ENCODE data around the gene NPR2.

Gene NPR2

DNA sequence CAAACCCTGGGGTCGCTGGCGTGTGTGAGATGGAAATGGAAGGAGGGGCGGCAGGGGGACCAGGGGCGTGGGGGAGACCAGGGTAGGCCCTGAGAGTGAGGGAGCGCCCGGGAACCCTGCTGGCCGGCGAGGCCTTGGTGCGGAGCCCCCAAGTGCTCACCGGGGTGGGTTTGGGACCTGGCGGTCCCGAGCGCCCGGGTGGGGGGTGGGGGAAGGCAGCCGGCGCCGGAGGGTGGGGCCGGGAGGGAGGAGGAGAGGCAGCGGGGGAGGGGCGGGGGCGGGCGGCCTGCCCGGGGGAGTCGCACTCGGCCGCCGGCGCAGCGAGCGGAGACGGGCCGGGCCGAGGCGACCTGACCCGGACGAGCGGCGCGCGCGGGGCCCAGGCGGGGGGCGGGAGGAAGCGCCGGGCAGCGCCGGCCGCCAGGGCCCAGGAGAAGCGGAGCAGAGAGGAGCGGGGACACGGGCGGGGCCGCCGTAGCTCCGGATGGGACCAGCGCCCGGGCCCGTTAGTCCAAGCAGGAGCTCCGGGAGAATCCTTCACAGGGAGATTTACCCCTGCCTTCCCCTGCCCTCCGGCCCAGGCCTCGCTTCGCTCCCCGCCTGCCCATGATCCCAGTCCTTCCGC lies at the start of gene NPR2:
NPR2 (plus strand) TSS at position 295 of the 625 bp plus-strand sequence. CDS start 818 bp downstream, outside the sequence.
- no peak for DNase-seq

DNA sequence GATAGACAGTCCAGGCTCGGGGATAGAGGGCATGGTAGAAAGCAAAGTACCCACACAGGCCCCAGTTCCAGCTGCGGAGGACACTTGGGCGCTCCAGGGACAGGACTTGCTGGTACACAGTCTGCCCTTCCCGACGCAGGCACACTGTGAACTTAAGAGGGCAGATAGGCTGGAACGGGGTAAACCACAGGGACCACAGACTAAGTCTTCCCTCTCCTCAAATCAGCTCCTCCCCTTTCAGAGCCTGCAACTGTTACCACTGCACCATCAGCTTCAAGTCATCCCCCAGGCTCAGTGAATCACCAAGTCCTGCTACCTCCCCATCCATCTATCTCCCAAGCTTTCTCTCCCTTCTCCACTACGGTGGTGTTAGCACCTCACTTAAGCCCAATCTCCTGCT lies 49.7 kb upstream of the NPR2 start:
- no peak for DNase-seq

DNA sequence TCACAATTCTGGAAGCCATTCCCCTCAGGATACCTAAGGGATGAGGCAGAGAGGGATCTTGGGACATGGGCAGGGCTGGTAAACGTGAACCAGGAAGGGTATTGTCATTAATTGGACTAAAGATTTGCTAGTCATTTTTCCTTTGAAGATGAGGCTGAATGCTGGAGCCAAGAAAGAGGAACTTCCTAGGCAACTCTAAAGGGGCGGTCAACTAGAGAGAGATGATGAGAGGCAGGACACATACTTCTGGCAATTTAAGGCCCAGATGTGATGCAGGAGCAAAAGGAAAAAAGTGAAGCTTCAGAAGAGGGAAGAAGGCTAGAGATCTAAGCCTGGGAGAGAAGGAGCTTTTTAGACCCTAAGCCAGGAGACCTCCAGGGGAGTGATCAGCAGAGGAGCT lies 47.9 kb upstream of the NPR2 start:
- DNase-seq, result no peak

DNA sequence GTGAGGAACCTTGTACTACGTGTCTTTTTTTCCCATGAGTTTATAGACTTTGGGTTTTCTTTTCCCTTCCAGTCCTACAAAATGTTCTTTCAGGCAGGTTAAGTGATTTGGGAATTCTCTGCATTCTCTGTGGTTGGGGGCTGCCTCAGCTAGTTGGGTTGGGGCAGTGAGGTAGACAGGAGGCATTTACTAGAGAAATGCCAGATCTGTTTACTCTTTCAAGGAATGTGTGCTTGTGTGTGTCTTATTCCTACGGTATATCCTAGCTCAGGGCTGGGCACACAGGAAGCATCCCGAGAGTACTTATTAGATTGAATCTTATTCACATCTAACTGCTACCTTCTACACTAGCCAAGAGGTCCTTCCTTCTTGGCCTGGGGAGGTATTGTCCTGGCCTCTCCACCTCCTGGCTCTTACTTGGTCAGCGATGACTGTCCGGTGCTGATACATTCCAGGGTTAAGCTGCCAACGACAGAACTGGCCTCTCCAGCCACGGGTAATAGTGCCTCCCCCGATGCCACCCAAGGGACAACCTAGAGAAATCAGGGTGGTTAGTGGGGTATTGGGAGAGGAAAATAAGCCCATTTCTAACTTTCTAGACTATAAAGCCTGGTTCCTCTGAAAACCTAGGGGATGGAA lies 47.4 kb upstream of the NPR2 start:
- DNase-seq, result no peak

DNA sequence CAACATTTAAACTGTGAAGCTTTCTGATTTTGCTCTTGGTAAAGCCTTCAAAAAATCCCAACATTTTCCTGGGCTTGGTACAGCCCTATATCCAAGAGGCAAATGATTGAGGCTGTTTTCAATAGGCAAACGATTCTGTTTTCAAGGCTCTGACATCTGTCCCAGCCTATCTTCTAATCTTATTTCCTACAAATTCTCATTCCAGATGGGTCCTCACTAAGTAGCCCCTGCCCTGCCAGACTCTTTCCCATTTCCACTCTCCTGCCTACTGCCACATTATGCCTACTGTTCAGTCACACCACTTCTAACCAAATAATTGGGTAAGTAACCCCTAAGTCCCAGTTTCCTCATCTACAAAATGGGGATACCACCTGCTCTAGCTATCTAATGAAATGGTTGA lies 45.8 kb upstream of the NPR2 start:
- no peak for DNase-seq

DNA sequence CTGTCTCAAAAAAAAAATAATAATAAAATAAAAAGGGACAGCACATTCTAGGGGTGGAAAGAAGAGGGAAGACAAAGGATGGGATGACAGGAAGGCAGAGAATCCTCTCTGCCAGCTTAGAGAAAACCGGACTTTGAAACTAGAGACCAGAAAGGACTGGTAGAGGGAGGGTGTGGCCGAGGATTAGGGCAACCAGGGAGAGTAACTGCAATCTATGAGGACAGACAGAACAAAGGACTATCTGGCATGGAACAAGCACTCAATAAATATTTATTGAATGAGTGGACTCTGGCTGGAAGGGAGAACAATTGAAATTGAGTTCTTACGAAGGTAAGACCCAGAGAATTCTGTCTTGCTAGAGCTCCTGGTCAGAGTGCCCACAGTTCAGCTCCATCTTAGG lies 44.8 kb upstream of the NPR2 start:
- no peak for DNase-seq

DNA sequence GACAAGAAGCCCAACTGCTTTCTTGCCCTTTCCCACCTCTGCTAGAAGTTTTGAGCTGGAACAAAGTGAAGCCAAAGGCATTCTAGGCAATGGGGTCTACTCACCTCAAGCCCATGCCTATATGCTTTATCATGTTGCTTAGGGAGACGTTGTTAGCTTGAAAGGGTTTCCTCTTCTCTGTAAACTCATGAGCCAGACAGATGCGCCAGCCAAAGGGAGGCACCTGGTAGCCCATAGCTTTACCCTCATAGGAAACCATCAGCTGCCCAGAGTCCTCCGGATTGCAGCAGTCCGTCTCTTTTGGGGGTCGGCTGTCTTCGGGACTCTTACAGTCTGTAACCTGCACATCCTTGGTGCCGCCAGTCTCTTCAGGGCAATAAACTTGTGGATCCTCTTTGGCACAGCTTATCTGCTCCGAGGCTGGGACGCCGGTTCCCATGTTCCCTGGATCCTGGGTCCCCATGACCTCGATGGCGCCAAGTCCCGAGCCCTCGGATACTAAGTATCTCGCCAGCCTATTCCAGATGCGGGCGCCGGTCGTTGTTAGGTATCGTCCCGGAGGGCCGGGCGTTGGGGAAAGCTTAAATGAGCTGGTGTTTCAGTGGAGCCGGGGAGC lies 43.0 kb upstream of the NPR2 start:
- DNase-seq, result no peak

DNA sequence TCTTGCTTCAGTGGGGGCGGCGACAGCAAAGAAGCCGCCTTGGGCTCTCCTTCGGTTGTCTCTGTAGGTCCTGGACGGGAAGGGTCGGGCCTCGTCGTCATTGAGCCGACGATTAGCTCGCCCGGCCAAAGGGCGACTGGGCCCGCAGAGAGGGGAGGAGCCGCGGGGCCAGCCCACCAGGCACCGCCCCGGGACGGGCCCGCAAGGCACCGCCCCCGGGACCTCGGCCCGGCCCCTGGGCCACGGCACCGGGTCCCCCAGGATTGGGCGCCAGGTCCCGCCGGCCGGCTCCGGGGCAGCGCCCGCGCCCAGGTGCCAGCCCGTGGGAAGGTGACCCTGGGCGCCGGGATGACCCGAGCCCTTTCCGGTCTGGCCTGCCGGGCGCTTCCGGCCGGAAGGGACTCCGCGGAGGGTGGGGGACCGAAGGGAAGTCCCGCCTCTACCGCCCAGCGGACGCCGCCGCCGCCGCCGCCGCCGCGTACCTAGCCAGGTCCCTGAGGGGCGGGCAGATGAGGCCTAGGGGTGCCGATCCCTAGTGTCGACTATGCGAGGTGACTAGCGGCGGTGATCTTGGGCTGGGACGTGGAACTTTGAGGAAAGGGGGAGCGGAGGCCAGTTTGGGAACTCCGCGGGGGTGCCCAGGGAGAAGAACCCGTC lies 42.4 kb upstream of the NPR2 start, which contains the start of the genes GBA2 and RGP1:
GBA2 (minus strand) TSS at position 371 of the 657 bp plus-strand sequence. CDS start 524 bp downstream, outside the sequence.
RGP1 (plus strand) TSS at position 430 of the 657 bp plus-strand sequence. CDS start 469 bp downstream, outside the sequence.
- DNase-seq, result peak; percentile 64 to 67

DNA sequence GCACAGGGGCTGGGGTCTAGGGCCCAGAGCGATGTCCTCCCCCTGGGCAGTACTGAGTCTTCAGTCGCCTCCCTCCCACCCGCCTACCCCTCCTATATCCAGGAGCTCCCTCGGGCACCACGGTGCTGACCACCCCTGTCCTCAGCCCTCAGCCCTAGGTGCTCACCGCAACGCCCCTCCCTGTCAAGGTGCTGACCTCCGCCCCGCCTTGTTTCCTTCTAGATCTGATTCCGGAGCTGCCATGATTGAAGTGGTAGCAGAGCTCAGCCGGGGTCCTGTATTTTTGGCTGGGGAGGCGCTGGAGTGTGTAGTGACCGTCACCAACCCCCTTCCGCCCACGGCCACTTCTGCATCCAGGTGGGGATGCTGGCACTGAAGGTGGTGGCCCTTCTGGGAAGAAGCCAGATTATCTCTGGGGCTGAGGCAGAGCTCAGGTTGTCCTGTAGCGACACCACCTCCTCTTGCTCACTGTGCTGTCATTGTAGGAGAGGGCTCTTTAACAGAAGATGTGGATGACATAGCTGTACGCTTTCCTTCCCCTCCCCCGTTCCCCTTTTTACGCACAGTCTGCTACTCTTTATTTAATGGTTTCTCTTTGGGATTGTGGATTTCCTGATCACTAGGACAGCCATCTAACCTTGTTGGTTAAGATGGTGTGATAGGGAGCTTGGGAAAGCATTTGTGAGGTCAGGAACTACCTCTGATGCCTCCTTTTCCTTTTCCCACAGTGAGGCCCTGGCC lies 41.7 kb upstream of the NPR2 start:
- peak in 1 of 2 donors; percentile 25 for DNase-seq

DNA sequence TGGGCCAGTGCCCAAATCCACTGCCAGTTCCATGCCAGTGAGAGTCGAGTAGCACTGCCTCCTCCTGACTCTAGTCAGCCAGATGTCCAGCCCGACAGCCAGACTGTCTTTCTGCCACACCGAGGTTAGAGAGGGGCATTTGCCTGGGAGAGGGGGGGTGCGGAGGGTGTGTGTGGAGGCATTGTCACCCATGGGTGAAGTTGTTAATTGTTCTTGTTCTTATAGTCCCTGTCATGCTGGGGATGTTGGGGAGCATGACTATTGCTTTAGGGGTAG lies 41.2 kb upstream of the NPR2 start:
- DNase-seq, result no peak

DNA sequence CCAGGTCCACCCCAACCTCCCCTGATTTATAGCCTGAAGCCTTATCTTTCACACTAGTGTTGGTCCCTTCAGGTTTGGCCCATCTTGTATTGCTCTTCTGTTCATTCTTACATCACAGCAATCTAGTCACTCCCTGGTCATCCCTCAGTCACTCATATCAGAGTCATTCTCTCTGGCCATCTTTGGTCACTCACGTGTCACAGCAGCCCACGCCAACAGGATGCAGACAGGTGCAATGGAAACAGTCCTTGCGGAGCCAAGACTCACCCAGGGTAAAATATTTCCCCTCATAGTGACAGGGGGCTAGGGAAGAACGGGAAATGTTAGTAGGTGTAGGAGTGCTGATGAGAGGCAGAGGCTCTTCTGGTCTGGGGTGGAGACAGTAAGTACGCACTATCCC lies 37.9 kb upstream of the NPR2 start:
- no peak for DNase-seq

DNA sequence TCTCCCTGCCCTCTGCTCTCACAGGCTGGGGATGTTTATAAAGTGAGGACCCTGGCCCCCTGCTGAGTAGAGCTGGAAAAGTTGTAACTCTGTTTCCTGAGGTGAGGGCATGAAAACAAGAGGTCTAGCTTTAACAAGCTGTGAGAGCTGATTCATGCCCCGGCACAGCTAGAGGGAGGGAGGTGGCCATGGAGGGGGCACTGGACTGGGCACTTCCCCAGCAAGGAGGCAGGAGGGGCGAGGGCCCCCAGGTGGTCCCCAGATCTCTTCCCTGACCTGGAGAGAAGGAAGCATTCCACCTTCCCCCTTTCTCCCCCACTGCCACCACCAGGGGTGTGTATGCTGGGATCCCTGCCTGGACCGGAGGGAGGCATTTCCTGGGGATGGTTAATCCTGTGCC lies 37.1 kb upstream of the NPR2 start, which contains the start of gene MSMP:
MSMP (minus strand) TSS at position 13 of the 400 bp plus-strand sequence. CDS start 147 bp downstream, outside the sequence.
- no peak for DNase-seq

DNA sequence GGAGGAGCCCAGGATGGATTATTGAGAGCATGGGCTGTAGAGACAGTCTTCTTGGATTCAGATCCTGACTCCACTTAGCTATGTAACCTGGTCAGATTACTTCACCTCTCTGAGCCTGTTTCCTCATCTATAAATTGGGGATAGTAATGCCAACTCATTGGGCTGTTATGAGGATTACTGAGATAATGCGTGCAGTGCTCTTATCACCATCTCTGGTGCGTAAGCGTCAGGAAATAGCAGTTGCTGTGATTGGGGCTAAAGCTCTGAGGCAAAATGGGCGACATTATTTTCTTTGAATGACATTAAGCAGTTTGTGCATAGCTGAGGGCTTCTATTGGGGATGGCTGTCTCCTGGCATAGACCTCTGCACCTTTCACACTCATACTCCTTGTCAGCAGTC lies 36.3 kb upstream of the NPR2 start:
- DNase-seq, result no peak

DNA sequence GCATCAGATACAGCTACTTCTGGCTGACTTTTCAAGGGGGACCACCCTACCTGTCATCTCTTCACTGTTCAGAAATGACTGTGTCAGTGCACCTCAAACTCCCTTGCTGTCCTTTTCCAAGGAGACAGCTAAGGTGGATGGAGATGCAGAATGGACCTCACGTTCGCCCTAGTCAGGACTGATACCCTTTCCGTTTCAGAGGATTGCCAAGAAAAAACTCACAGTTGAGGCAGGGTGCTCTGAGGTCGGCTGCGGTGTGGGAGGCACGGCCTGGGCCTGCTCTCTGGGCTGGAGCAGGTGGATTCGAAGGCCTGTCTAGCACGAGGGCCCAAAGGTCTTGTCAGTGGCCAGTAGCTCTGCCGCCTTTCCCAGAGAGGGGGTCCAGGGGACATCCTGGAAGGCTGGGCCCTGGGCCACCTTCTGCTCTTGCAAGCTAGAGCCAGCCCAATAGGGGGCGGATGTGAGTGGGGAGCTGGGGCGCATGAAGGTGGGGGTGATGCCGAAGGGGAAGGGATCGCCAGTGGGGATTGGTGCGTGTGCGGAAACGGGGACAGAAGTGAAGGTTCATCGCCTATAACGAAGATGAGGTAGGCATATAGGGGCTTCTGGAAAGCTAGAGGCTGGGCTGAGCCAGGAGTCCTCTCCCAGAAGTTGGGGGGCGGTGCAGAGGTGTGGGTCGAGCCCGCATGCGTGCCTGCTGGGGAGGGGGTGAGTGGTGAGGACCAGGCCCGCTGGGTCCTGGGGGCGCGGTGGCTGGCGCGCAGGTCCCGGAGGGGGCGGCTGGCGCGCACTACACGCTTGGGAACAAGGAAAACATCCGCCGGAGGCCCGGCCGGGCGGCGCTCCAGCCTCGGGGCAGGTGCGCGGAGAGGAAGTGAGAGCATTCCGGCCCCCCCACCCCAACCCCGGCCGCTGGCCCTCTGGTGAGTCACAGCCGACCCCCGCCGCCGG lies 34.8 kb upstream of the NPR2 start:
- peak; percentile 78 to 79 for DNase-seq

DNA sequence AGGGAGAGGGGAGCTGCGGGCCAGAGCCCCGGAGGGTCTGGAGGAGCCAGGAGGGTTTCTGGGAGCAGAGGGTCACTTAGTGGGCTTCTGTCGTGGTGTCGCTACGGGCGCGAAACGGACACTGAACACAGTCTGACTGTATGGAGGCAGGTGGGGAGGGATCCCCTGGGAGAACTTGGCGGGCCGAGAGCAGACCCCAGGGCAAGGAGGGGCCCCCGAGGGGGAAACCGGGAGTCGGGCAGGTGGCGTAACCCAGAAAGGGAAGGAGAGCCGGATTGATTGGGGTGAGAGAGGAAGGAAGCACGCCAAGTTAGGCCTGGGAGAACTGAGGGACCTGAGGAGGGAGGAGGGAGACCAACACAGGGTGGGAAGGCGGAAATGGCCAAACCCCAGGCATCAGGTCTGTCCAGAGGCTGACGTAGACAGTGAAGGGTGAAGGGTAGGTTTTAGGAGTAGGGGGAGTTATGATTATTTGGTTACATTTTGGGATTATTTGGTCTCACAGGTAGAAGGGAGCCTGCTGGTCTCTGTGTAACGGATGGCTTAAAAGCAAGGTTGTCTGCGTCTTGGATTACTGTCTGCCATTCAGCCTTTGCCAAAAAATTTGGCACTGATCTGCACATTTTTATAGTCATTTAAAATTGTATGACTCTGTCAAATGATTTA lies 34.0 kb upstream of the NPR2 start:
- peak; percentile 26 to 43 for DNase-seq

DNA sequence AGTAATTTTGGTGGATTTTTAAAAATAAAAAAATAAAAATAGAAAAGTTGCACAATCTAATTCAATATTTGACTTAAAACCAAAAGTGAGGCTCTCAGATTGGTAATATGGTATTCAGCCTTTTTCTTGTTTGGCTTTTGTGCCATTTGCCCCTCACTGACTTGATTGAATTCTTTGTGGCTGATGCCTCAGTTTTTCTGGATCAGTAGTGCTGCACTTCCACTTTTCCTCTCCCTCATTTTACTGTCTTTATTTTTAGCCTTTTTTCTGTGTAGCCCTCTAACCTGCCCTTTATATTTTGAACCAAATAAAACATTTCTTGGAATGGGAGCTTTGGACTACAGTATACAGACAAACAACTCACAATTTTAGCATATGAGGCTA lies 33.5 kb upstream of the NPR2 start:
- DNase-seq, result no peak

DNA sequence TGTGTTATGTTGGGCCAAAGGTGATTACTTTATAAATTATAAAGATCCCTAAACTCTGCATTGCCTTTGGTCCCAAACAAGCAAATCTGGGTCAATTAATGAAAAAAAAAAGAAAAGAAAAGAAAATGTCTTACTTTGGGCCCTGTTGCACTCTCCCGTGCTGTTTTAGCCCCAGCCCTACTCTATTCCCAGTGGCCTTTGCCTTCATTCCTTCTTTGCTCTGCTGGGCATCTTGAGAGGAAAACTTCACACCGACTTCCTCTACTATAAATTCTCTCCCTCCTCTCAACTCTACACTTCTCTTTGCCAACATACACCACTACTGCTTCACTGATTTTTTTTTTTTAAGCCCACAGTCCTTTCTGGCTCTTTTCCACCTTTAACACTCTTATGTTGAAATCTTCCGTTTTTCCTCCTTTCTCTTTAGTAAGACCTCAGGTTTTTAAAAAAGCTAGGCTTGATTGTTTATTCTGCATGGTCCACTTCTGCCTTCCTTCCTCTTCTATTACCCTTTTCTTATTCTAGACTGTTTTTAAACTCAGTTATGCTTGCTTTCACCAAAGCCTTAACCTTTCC lies 32.8 kb upstream of the NPR2 start:
- no peak for DNase-seq

DNA sequence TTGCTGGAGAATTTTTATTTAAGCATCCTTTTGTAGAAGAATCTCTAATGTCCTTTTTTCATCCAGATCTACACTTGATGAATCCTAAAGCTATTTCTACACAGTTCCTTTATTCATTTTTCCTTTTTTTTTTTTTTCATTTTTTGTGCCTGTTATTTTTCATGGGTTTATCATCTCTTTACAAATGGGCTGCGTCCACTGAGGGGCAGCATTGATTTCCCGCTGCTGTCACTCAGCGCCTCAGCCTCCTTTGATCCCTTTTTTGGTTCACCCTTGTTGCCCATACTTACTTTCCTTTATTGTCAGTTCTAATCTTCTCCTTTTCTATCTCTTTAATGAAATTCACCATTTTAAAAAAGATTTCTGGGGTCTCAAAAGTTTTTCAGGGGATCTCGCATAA lies 31.6 kb upstream of the NPR2 start:
- DNase-seq, result no peak

DNA sequence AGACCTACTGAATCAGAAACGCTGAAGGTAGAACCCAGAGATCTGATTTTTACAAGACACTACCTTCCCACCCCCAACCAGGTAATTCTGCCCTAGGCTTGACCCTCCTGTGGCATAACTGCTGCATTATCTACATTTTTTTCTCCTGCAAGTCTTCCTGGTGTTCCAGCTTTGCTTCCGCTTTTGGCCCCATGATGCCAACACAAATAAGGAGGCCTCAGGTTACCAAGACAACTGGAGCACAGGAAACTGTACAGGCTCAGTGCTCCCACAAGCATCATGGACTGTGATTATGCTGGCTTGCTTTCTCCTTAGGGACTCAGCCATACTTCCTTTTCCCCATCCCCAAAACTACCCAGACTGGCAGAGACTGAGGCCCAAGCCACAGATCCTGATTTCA lies 30.7 kb upstream of the NPR2 start:
- no peak for DNase-seq

DNA sequence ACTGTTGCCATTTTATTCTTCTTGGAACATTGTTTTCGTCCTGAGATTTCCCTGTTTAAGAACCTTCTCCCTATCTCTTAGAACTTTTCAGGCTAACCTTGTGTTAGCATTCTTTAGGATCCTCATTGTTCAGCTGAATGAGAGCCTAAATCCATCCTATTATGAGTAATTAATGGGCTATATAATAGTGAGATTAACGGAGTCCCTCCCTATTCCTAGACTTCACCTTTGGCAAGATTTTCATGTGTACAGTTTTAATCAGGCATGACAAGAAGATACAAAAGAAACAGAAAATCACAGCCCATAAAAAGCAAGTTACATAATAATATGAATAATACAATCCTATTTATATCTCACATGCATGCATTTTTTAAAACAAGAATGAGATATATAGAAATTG lies 28.2 kb upstream of the NPR2 start:
- no peak for DNase-seq

DNA sequence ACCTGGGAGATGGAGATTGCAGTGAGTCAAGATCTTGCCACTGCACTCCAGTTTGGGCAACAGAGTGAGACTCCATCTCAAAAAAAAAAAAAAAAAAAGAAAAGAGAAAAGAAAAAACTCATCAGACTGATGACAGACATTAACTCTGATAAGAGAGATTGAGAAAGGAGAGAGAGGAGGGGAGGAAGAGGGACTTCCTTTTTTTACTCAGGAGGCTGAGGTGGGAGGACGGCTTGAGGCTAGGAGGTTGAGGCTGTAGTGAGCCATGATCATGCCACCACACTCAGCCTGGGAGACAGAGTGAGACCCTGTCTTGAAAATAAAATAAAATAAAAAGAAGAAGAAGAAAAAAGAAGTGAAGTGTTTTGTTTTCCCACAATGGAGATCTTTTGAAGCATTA lies 27.6 kb upstream of the NPR2 start:
- DNase-seq, result no peak

Measured in stimulated activated CD4-positive, alpha-beta T cell treated with anti-CD3 and anti-CD28 coated beads, Interleukin-2, amount 100 ng/mL, for 48 hours (primary cell).